Neural progenitor cell (in vitro differentiated cells): ENCODE data around the gene LRBA.
"Not testable (repeated sequence)": the region's sequence is repeated elsewhere in the genome, so short reads cannot be mapped to it uniquely, and the experiment has no call there.

Experiments used
- EZH2 ChIP-seq: fragments of 200-600 bp; sonication (generic); IDR thresholded peaks from 2 replicates; pipeline ENCODE4 v1.6.1; 2017; ENCODE audit warnings: antibody characterized with exemption, mild to moderate bottlenecking, moderate library complexity
- TF ChIP-seq, protein P1 (sequence below): fragments of 200-600 bp; sonication (generic); IDR thresholded peaks from 2 replicates; pipeline ENCODE4 v1.5.1; 2017; ENCODE audit warnings: antibody characterized with exemption, mild to moderate bottlenecking

DNA sequence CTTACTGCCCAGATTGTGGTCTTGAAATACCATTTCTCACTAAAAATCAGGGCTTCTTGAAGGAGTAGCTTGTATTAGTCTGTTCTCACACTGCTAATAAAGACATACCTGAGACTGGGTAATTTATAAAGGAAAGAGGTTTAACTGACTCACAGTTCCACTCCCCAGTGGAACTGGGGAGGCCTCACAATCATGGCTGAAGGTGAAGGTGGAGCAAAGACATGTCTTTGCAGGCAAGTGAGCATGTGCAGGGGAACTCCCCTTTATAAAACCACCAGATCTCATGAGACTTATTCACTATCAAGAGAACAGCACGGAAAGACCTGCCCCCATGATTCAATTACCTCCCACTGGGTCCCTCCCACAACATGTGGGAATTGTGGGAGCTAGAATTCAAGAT, 58.0 kb downstream of the LRBA start:
- TF ChIP-seq, protein P1, sequence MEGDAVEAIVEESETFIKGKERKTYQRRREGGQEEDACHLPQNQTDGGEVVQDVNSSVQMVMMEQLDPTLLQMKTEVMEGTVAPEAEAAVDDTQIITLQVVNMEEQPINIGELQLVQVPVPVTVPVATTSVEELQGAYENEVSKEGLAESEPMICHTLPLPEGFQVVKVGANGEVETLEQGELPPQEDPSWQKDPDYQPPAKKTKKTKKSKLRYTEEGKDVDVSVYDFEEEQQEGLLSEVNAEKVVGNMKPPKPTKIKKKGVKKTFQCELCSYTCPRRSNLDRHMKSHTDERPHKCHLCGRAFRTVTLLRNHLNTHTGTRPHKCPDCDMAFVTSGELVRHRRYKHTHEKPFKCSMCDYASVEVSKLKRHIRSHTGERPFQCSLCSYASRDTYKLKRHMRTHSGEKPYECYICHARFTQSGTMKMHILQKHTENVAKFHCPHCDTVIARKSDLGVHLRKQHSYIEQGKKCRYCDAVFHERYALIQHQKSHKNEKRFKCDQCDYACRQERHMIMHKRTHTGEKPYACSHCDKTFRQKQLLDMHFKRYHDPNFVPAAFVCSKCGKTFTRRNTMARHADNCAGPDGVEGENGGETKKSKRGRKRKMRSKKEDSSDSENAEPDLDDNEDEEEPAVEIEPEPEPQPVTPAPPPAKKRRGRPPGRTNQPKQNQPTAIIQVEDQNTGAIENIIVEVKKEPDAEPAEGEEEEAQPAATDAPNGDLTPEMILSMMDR = not testable (repeated sequence)
- TF ChIP-seq EZH2 = not testable (repeated sequence)
